Mammary microvascular endothelial cell (primary cell): ENCODE results near the gene PLK2. TPM values are rescaled to one million over a fixed set of nuclear protein-coding genes. Genes with fewer than 3 reads are reported as not detected.

Source experiments
- total RNA-seq: library from RNA; depleted of rRNA; stranded (reverse); fragments of >200 nt; gene quantifications from 2 replicates; pipeline ENCODE4 v1.2.3, GENCODE V29; 2015

PLK2 gene
- total RNA-seq: 247 and 302 TPM in 2 replicates

GRCh38 chr5:58460002-58460731, at the start of gene PLK2:
Gene PLK2, minus strand, starts transcription at chr5:58460086. Its CDS starts 127 bp downstream, at chr5:58459959.

DNA sequence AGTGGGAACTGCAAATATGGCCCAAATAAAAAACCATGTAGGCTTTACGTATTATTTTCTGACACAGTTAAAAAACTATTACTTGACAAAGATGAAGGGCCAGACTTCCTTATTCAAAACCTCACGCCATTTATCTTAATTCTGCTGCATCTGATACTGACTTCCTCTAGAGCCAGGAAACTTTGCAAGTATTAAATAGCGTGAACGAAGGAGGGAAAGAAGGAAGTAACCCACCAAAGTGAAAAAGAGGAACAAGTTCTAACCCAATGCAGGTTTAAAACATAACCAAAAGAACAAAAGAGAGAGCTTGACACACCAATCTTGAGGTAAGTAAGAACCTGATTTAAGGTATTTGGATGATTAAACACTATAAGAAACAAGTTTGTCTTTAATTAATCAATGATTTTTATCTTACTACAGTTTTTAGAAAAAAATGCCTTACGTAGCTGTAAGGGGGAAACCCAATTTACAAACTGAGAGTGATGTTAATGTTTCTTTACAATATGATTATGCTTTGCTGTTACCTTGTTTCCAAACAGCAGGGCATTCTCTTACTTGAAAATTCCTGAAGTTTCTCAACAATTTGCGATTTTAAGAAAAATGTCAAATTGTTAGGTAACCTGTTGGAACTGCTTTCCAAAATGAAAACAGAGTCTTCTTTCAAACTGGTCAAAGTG, 31.5 kb upstream of the PLK2 start, which contains the start of gene GAPT:
Gene GAPT (plus strand): TSS at position 220 of the 677 bp plus-strand sequence. CDS start 3,102 bp downstream, outside the sequence.

Other genes with a start within 250 kb of the PLK2 start
- not detected in 2 replicates for gene GAPT, start 31.3 kb upstream of the PLK2 start, total RNA-seq
- 0.27 and 1.4 TPM in 2 replicates for gene RAB3C, start 123.0 kb upstream of the PLK2 start, total RNA-seq